ENCODE measurements around the gene MACF1.

- no peak for TF ChIP-seq EZH2 (IDR thresholded peaks at IDR 0.05; ENCODE audit: low read length, unreplicated experiment)
- TF ChIP-seq, protein P1, sequence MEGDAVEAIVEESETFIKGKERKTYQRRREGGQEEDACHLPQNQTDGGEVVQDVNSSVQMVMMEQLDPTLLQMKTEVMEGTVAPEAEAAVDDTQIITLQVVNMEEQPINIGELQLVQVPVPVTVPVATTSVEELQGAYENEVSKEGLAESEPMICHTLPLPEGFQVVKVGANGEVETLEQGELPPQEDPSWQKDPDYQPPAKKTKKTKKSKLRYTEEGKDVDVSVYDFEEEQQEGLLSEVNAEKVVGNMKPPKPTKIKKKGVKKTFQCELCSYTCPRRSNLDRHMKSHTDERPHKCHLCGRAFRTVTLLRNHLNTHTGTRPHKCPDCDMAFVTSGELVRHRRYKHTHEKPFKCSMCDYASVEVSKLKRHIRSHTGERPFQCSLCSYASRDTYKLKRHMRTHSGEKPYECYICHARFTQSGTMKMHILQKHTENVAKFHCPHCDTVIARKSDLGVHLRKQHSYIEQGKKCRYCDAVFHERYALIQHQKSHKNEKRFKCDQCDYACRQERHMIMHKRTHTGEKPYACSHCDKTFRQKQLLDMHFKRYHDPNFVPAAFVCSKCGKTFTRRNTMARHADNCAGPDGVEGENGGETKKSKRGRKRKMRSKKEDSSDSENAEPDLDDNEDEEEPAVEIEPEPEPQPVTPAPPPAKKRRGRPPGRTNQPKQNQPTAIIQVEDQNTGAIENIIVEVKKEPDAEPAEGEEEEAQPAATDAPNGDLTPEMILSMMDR (conservative IDR thresholded peaks at IDR 0.05; ENCODE audit: low read depth, low read length), result peak; percentile 90
- TF ChIP-seq EZH2phosphoT487 (IDR thresholded peaks at IDR 0.05; ENCODE audit: borderline replicate concordance, low read length), result no peak
Observed at GRCh38 chr1:39378377-39378776, 173.9 kb downstream of the MACF1 start.

All from PC-3 (cell line).